WTC11 (cell line): ENCODE measurements around the gene TJP3.

Experiments used
- CBFB ChIP-seq: sonication (generic); formaldehyde crosslinking; IDR thresholded peaks from 2 replicates; pipeline ENCODE4 v1.8.1; 2022; ENCODE audit warnings: mild to moderate bottlenecking, low read depth, missing genetic modification reagents
- GABPB1 ChIP-seq: sonication (generic); formaldehyde crosslinking; IDR thresholded peaks from 2 replicates; pipeline ENCODE4 v1.8.1; 2023; ENCODE audit warnings: mild to moderate bottlenecking, missing genetic modification reagents
- NFE2L1 ChIP-seq: sonication (generic); formaldehyde crosslinking; IDR thresholded peaks from 2 replicates; pipeline ENCODE4 v1.8.1; 2023; ENCODE audit warnings: missing genetic modification reagents
- NFYB ChIP-seq: sonication (generic); formaldehyde crosslinking; conservative IDR thresholded peaks from 2 replicates; pipeline ENCODE4 v1.8.0; 2022; ENCODE audit warnings: low read depth, missing genetic modification reagents
- PRRX2 ChIP-seq: fragments of 250-450 bp; sonication (Bioruptor Pico); IDR thresholded peaks from 2 replicates; pipeline ENCODE4 v1.8.0; 2021; ENCODE audit warnings: mild to moderate bottlenecking
- TEAD4 ChIP-seq: sonication (generic); formaldehyde crosslinking; IDR thresholded peaks from 2 replicates; pipeline ENCODE4 v1.8.0; 2022; ENCODE audit warnings: mild to moderate bottlenecking, missing genetic modification reagents
- ZNF121 ChIP-seq: sonication (generic); formaldehyde crosslinking; IDR thresholded peaks from 2 replicates; pipeline ENCODE4 v1.8.0; 2023; ENCODE audit warnings: missing genetic modification reagents
- ZNF232 ChIP-seq: sonication (generic); formaldehyde crosslinking; IDR thresholded peaks from 2 replicates; pipeline ENCODE4 v1.8.0; 2022; ENCODE audit warnings: mild to moderate bottlenecking, missing genetic modification reagents
- ZNF263 ChIP-seq: sonication (generic); formaldehyde crosslinking; IDR thresholded peaks from 2 replicates; pipeline ENCODE4 v1.8.1; 2022; ENCODE audit warnings: low read depth, mild to moderate bottlenecking, moderate library complexity, missing genetic modification reagents
- TF ChIP-seq, protein P1 (sequence below): fragments of 200-600 bp; IDR thresholded peaks from 2 replicates; pipeline ENCODE4 v1.8.0; 2022; ENCODE audit warnings: antibody characterized with exemption
- TF ChIP-seq, protein P2 (sequence below): sonication (generic); formaldehyde crosslinking; IDR thresholded peaks from 2 replicates; pipeline ENCODE4 v1.8.1; 2022; ENCODE audit warnings: low read depth, mild to moderate bottlenecking, moderate library complexity, missing genetic modification reagents, borderline replicate concordance
- TF ChIP-seq, protein P3 (sequence below): sonication (generic); formaldehyde crosslinking; IDR thresholded peaks from 2 replicates; pipeline ENCODE4 v1.8.1; 2022; ENCODE audit warnings: low read depth, missing genetic modification reagents, borderline replicate concordance

DNA sequence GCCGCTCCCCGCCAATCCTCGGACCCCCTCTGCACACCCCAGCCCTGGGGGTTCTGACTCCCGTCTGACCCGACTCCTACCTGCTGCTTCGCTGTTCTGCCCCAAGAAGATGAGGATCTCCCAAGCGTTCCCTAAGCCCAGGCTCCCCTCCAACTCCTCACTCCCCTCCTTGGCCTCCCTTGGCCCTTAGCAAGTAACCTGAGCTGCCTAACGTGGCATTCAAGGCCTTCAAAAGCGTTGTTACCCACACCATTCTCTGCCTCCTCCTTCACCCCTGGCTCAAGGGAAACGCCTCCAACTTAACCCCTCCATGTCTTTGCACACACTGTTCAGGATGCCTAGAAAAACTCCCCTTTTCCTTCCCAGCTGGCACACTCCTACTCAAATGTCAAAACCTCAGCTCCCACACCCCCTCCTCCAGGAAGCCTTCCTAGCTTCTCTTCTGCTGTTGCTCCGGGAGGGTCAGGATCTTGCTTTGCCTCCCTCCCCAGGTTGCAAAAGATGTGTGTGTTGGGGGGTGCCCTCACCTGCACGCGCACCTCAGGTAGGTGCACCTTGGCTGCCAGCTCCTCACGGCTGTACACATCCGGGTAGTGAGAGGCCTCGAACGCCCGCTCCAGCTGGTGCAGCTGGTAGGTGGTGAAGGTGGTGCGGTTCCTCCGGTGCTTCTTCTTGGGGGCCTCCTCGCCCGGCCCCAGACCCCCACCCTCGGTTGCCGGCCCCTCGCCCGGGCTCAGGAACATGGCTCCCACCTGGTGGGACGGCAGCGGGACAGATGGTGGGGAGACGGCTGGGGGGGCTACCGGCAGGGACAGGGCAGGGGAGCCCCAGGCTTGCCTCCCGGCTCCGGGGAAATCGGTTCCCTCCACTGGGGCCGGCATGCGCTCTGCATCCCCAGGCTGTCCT, 63.1 kb downstream of the TJP3 start:
- TF ChIP-seq CBFB (CRISPR knock-in tag): no peak
- no peak for TF ChIP-seq ZNF263 (CRISPR knock-in tag)
- TF ChIP-seq ZNF121 (CRISPR knock-in tag): no peak
- TF ChIP-seq GABPB1 (CRISPR knock-in tag): no peak
- no peak for TF ChIP-seq NFYB (CRISPR knock-in tag)
- TF ChIP-seq, protein P1, sequence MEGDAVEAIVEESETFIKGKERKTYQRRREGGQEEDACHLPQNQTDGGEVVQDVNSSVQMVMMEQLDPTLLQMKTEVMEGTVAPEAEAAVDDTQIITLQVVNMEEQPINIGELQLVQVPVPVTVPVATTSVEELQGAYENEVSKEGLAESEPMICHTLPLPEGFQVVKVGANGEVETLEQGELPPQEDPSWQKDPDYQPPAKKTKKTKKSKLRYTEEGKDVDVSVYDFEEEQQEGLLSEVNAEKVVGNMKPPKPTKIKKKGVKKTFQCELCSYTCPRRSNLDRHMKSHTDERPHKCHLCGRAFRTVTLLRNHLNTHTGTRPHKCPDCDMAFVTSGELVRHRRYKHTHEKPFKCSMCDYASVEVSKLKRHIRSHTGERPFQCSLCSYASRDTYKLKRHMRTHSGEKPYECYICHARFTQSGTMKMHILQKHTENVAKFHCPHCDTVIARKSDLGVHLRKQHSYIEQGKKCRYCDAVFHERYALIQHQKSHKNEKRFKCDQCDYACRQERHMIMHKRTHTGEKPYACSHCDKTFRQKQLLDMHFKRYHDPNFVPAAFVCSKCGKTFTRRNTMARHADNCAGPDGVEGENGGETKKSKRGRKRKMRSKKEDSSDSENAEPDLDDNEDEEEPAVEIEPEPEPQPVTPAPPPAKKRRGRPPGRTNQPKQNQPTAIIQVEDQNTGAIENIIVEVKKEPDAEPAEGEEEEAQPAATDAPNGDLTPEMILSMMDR: no peak
- TF ChIP-seq NFE2L1 (CRISPR knock-in tag): no peak
- TF ChIP-seq, protein P2, sequence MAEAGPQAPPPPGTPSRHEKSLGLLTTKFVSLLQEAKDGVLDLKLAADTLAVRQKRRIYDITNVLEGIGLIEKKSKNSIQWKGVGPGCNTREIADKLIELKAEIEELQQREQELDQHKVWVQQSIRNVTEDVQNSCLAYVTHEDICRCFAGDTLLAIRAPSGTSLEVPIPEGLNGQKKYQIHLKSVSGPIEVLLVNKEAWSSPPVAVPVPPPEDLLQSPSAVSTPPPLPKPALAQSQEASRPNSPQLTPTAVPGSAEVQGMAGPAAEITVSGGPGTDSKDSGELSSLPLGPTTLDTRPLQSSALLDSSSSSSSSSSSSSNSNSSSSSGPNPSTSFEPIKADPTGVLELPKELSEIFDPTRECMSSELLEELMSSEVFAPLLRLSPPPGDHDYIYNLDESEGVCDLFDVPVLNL (CRISPR knock-in tag): no peak
- TF ChIP-seq PRRX2 (CRISPR knock-in tag): no peak
- no peak for TF ChIP-seq ZNF232 (CRISPR knock-in tag)
- TF ChIP-seq, protein P3, sequence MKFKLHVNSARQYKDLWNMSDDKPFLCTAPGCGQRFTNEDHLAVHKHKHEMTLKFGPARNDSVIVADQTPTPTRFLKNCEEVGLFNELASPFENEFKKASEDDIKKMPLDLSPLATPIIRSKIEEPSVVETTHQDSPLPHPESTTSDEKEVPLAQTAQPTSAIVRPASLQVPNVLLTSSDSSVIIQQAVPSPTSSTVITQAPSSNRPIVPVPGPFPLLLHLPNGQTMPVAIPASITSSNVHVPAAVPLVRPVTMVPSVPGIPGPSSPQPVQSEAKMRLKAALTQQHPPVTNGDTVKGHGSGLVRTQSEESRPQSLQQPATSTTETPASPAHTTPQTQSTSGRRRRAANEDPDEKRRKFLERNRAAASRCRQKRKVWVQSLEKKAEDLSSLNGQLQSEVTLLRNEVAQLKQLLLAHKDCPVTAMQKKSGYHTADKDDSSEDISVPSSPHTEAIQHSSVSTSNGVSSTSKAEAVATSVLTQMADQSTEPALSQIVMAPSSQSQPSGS (CRISPR knock-in tag): no peak
- TF ChIP-seq TEAD4 (CRISPR knock-in tag): no peak
